Keratinocyte (primary cell): ENCODE results near the gene DPYSL5. TPM values are rescaled to one million over a fixed set of nuclear protein-coding genes. Genes with fewer than 3 reads are reported as not detected.

Source experiments
- DNase-seq: peaks from one replicate; pipeline ENCODE4 v3.0.0-alpha.2; 2011; ENCODE audit warnings: low read depth, missing footprints, low spot score
- FAIRE-seq: peaks from 2 replicates; lab custom pipeline; 2011; peaks lifted over from hg19 to GRCh38; lab: Jason Lieb, UNC
- H2AFZ ChIP-seq: 2 replicates; pipeline ENCODE4 v1.6.0; 2012; ENCODE audit warnings: low read length, control low read depth, inconsistent platforms; ENCODE audit not compliant: control insufficient read depth
- H3K27ac ChIP-seq: 2 replicates; pipeline ENCODE4 v1.5.1; 2011; ENCODE audit warnings: low read length; ENCODE audit not compliant: control insufficient read depth, insufficient read depth
- H3K27me3 ChIP-seq: 3 replicates; pipeline ENCODE4 v1.6.0; 2011; ENCODE audit warnings: low read length; ENCODE audit not compliant: control insufficient read depth, insufficient read depth; ENCODE audit errors: extremely low read depth
- H3K36me3 ChIP-seq, 2 experiments: 2 replicates in 1 of 2; 3 replicates in 1 of 2; pipeline ENCODE4 v1.5.1; 2011; ENCODE audit warnings: low read length in 2 of 2, mild to moderate bottlenecking in 1 of 2; ENCODE audit not compliant: control insufficient read depth in 2 of 2, insufficient read depth in 2 of 2; ENCODE audit errors: extremely low read depth in 1 of 2
- H3K4me1 ChIP-seq: 3 replicates; pipeline ENCODE4 v1.5.1; 2011; ENCODE audit warnings: low read length; ENCODE audit not compliant: control insufficient read depth, insufficient read depth; ENCODE audit errors: extremely low read depth
- H3K4me2 ChIP-seq: 3 replicates; pipeline ENCODE4 v1.6.0; 2011; ENCODE audit warnings: low read depth, low read length; ENCODE audit not compliant: control insufficient read depth, insufficient read depth; ENCODE audit errors: extremely low read depth
- H3K4me3 ChIP-seq, 3 experiments: fragments of 200-600 bp in 1 of 3; sonication (generic) in 1 of 3; 2 replicates in 2 of 3; 3 replicates in 1 of 3; pipeline ENCODE4 v1.5.1; 2011 to 2016; ENCODE audit warnings: low read length in 3 of 3, mild to moderate bottlenecking in 3 of 3, control low read depth in 2 of 3, inconsistent platforms in 1 of 3, low read depth in 1 of 3, mixed read lengths in 1 of 3, mixed run types in 1 of 3, moderate library complexity in 1 of 3; ENCODE audit not compliant: control insufficient read depth in 2 of 3, insufficient read depth in 2 of 3; ENCODE audit errors: extremely low read depth in 1 of 3
- H3K79me2 ChIP-seq: 2 replicates; pipeline ENCODE4 v1.6.0; 2012; ENCODE audit warnings: low read length; ENCODE audit not compliant: control insufficient read depth, insufficient read depth
- H3K9ac ChIP-seq: 3 replicates; pipeline ENCODE4 v1.6.0; 2011; ENCODE audit warnings: low read length; ENCODE audit not compliant: control insufficient read depth, insufficient read depth; ENCODE audit errors: extremely low read depth
- H3K9me1 ChIP-seq: 3 replicates; pipeline ENCODE4 v1.6.0; 2011; ENCODE audit warnings: low read length; ENCODE audit not compliant: control insufficient read depth, insufficient read depth; ENCODE audit errors: extremely low read depth
- H3K9me3 ChIP-seq: 2 replicates; pipeline ENCODE4 v1.5.1; 2012; ENCODE audit warnings: low read depth, low read length; ENCODE audit not compliant: control insufficient read depth
- H4K20me1 ChIP-seq: 3 replicates; pipeline ENCODE4 v1.6.0; 2011; ENCODE audit warnings: low read length; ENCODE audit not compliant: control insufficient read depth, insufficient read depth; ENCODE audit errors: extremely low read depth
- CTCF ChIP-seq, 3 experiments: IDR thresholded peaks in 1 of 3; conservative IDR thresholded peaks in 1 of 3; optimal IDR thresholded peaks in 1 of 3; 2 replicates in 2 of 3; 3 replicates in 1 of 3; pipeline versions ENCODE3 to v1.5.1; 2011; ENCODE audit warnings: low read length in 3 of 3, mild to moderate bottlenecking in 3 of 3, moderate library complexity in 2 of 3, control low read depth in 1 of 3, inconsistent platforms in 1 of 3; ENCODE audit not compliant: insufficient read depth in 2 of 3; ENCODE audit errors: extremely low read depth in 1 of 3
- EZH2 ChIP-seq: IDR thresholded peaks from one replicate; pipeline ENCODE4 v1.6.1; 2012; ENCODE audit warnings: inconsistent platforms, mild to moderate bottlenecking, low read length, moderate library complexity
- dilution Hi-C: fragments of 300-500 bp; cut with MboI; formaldehyde crosslinking; loops from one replicate; pipeline ENCODE4 v1.7.0; 2020; ENCODE audit warnings: low sequenced_read_pairs; ENCODE audit not compliant: extremely low pct_ligation_motif_present
- polyA plus RNA-seq, 5 experiments: library from polyadenylated mRNA; depleted of rRNA in 3 of 5; stranded (reverse) in 3 of 5; stranded (forward) in 1 of 5; unstranded in 1 of 5; fragments of >200 nt; gene quantifications; 1 replicate in 1 of 5; 2 replicates in 3 of 5; 3 replicates in 1 of 5; pipeline versions ENCODE4 v1.2.1 to v1.2.3, GENCODE V29; 2011 to 2012; ENCODE audit warnings: missing spikeins in 2 of 5, low read depth in 1 of 5, low replicate concordance in 1 of 5

The DPYSL5 gene
- polyA plus RNA-seq, 1 donor (not counting 4 experiments of a cell fraction or from before 2014, with no cell fraction given) = not detected

- no peaks in the 10 kb centered on the region for H3K4me1 ChIP-seq
- no peaks in the 10 kb centered on the region for H3K27me3 ChIP-seq
- dilution Hi-C loops = no loop called here
- no peaks in the 10 kb centered on the region for H3K79me2 ChIP-seq
- DNase-seq = no peak
- H3K9ac ChIP-seq = no peak overlapping the region
- H2AFZ ChIP-seq = no peak overlapping the region
- H3K4me3 ChIP-seq = no peak overlapping the region
- FAIRE-seq = no peak
- H4K20me1 ChIP-seq = no peaks in the 10 kb centered on the region
- TF ChIP-seq EZH2 (no peak), CTCF (optimal IDR thresholded peaks at IDR 0.05 in 1 of 3, IDR thresholded peaks at IDR 0.05 in 1 of 3, conservative IDR thresholded peaks at IDR 0.05 in 1 of 3; ENCODE audit: extremely low read depth in 1 of 3, insufficient read depth in 2 of 3, low read length in 3 of 3) (no peak)
- no peaks in the 10 kb centered on the region for H3K9me1 ChIP-seq
- H3K9me3 ChIP-seq = no peaks in the 10 kb centered on the region
- H3K36me3 ChIP-seq = no peaks in the 10 kb centered on the region
- H3K27ac ChIP-seq = no peak overlapping the region
- H3K4me2 ChIP-seq = no peak overlapping the region
Measured at GRCh38 chr2:26998323-26998722, 150.4 kb downstream of the DPYSL5 start.

Other genes with a start within 250 kb of the DPYSL5 start
- not detected in 3 replicates for gene CIB4, start 206.8 kb upstream of the DPYSL5 start, polyA plus RNA-seq
- gene KCNK3, start 155.4 kb upstream of the DPYSL5 start, polyA plus RNA-seq = not detected in 3 replicates
- 25.7 to 56.9 TPM (median 30.1 TPM) in 3 replicates for gene SLC35F6, start 83.8 kb upstream of the DPYSL5 start, polyA plus RNA-seq
- 2.3 to 13.7 TPM (median 12.4 TPM) in 3 replicates for gene CENPA, start 62.1 kb upstream of the DPYSL5 start, polyA plus RNA-seq
- 12.6 to 16.5 TPM (median 15.0 TPM) in 3 replicates for gene MAPRE3, start 122.5 kb downstream of the DPYSL5 start, polyA plus RNA-seq
- 28.7 to 65.8 TPM (median 38.0 TPM) in 3 replicates for gene TMEM214, start 184.8 kb downstream of the DPYSL5 start, polyA plus RNA-seq
- 24.5 to 27.7 TPM (median 25.5 TPM) in 3 replicates for gene AGBL5, start 203.5 kb downstream of the DPYSL5 start, polyA plus RNA-seq
- 393 to 636 TPM (median 541 TPM) in 3 replicates for gene OST4, start 223.5 kb downstream of the DPYSL5 start, polyA plus RNA-seq
- gene EMILIN1, start 230.5 kb downstream of the DPYSL5 start, polyA plus RNA-seq = 0.01 to 0.06 TPM (median 0.03 TPM) in 3 replicates
- 0.06 to 0.36 TPM (median 0.21 TPM) in 3 replicates for gene KHK, start 238.6 kb downstream of the DPYSL5 start, polyA plus RNA-seq